IMR-90 (cell line): ENCODE data around the gene TK1. TPM values are rescaled to one million over a fixed set of nuclear protein-coding genes. Genes with fewer than 3 reads are reported as not detected.

ENCODE experiments used
- ATAC-seq: fragments of 200-7000 bp; cut with Tn5 transposase; 2 replicates; pipeline ENCODE4 v1.9.1; 2020; ENCODE audit warnings: low read depth, mild to moderate bottlenecking, moderate library complexity
- BruUV-seq: library from RNA; stranded (reverse); fragments of 400-500 nt; replicated peaks from 2 replicates; lab custom pipeline; 2021; lab: Mats Ljungman, UMichigan
- CTCF ChIA-PET: fragments of 300-600 bp; formaldehyde crosslinking; extraction: SDS; loops from one replicate; lab custom pipeline; 2021; ENCODE audit warnings: antibody characterized with exemption; lab: Yijun Ruan, JAX
- POLR2A ChIA-PET: fragments of 300-600 bp; sonication (Branson Sonifier 250); formaldehyde crosslinking; loops from one replicate; lab custom pipeline; 2022; ENCODE audit warnings: antibody characterized with exemption; ENCODE audit not compliant: unreplicated experiment; lab: Charles Lee
- DNase-seq: peaks from one replicate; pipeline ENCODE4 v3.0.0; 2013
- H2AFZ ChIP-seq: replicated peaks from 2 replicates; pipeline ENCODE3; 2013; ENCODE audit warnings: low read length, mild to moderate bottlenecking; ENCODE audit not compliant: poor library complexity
- H2AK5ac ChIP-seq: 2 replicates; pipeline ENCODE4 v1.6.1; 2013; ENCODE audit warnings: low read depth, low read length, inconsistent platforms
- H2AK9ac ChIP-seq: replicated peaks from 2 replicates; pipeline ENCODE3; 2013; ENCODE audit warnings: mild to moderate bottlenecking, low read depth, low read length, moderate library complexity; ENCODE audit not compliant: poor library complexity
- H2BK120ac ChIP-seq: 2 replicates; pipeline ENCODE4 v1.6.1; 2013; ENCODE audit warnings: low read depth, low read length, inconsistent platforms
- H2BK15ac ChIP-seq: 3 replicates; pipeline ENCODE4 v1.6.1; 2013; ENCODE audit warnings: low read depth, low read length, inconsistent platforms
- H2BK20ac ChIP-seq: 2 replicates; pipeline ENCODE4 v1.6.1; 2013; ENCODE audit warnings: low read depth, mild to moderate bottlenecking, inconsistent platforms, low read length, moderate library complexity
- H2BK5ac ChIP-seq: 2 replicates; pipeline ENCODE4 v1.6.1; 2013; ENCODE audit warnings: mild to moderate bottlenecking, low read depth, low read length, inconsistent platforms; ENCODE audit not compliant: poor library complexity, severe bottlenecking
- H3K14ac ChIP-seq: replicated peaks from 2 replicates; pipeline ENCODE4 v1.6.1; 2013; ENCODE audit warnings: low read depth, low read length, inconsistent platforms
- H3K18ac ChIP-seq: 2 replicates; pipeline ENCODE4 v1.6.1; 2013; ENCODE audit warnings: low read depth, low read length, control low read depth
- H3K23ac ChIP-seq: 2 replicates; pipeline ENCODE4 v1.6.1; 2013; ENCODE audit warnings: low read depth, low read length, inconsistent platforms
- H3K27ac ChIP-seq: 2 replicates; pipeline ENCODE4 v1.5.1; 2013; ENCODE audit warnings: mild to moderate bottlenecking, control low read depth, low read length; ENCODE audit not compliant: insufficient read depth
- H3K27me3 ChIP-seq: 2 replicates; pipeline ENCODE4 v1.6.1; 2013; ENCODE audit warnings: low read length; ENCODE audit not compliant: control insufficient read depth, insufficient read depth
- H3K36me3 ChIP-seq: 2 replicates; pipeline ENCODE4 v1.6.1; 2013; ENCODE audit warnings: low read length, mixed read lengths; ENCODE audit not compliant: control insufficient read depth, insufficient read depth
- H3K4ac ChIP-seq: 2 replicates; pipeline ENCODE4 v1.6.1; 2013; ENCODE audit warnings: low read depth, low read length, inconsistent platforms
- H3K4me1 ChIP-seq: 2 replicates; pipeline ENCODE4 v1.6.1; 2013; ENCODE audit warnings: low read length, mixed read lengths; ENCODE audit not compliant: control insufficient read depth, insufficient read depth
- H3K4me2 ChIP-seq: 2 replicates; pipeline ENCODE4 v1.6.1; 2013; ENCODE audit warnings: low read depth, mild to moderate bottlenecking, control low read depth, low read length, moderate library complexity
- H3K4me3 ChIP-seq: 2 replicates; pipeline ENCODE4 v1.5.1; 2013; ENCODE audit warnings: low read depth, mild to moderate bottlenecking, control low read depth, low read length, moderate library complexity; ENCODE audit not compliant: insufficient read depth
- H3K56ac ChIP-seq: 2 replicates; pipeline ENCODE4 v1.6.1; 2013; ENCODE audit warnings: low read length, inconsistent platforms; ENCODE audit not compliant: insufficient read depth; ENCODE audit errors: extremely low read depth
- H3K79me1 ChIP-seq, 2 experiments: 2 replicates each; pipeline ENCODE4 v1.6.1; 2013; ENCODE audit warnings: low read length in 2 of 2, inconsistent platforms in 1 of 2, low read depth in 1 of 2
- H3K9ac ChIP-seq: 2 replicates; pipeline ENCODE4 v1.6.1; 2013; ENCODE audit warnings: low read depth, low read length, control low read depth
- H3K9me1 ChIP-seq: 2 replicates; pipeline ENCODE4 v1.6.1; 2013; ENCODE audit warnings: low read length, inconsistent platforms; ENCODE audit not compliant: insufficient read depth
- H3K9me3 ChIP-seq: 2 replicates; pipeline ENCODE4 v1.6.1; 2013; ENCODE audit warnings: low read length; ENCODE audit not compliant: control insufficient read depth, insufficient read depth
- H4K20me1 ChIP-seq: 2 replicates; pipeline ENCODE4 v1.6.1; 2013; ENCODE audit warnings: low read length, inconsistent platforms; ENCODE audit not compliant: insufficient read depth
- H4K5ac ChIP-seq: 2 replicates; pipeline ENCODE4 v1.6.1; 2013; ENCODE audit warnings: mild to moderate bottlenecking, low read depth, low read length, control low read depth
- H4K8ac ChIP-seq, 2 experiments: 2 replicates each; pipeline ENCODE4 v1.6.1; 2013; ENCODE audit warnings: low read depth in 2 of 2, low read length in 2 of 2, control low read depth in 1 of 2, inconsistent platforms in 1 of 2
- H4K91ac ChIP-seq: 2 replicates; pipeline ENCODE4 v1.6.1; 2013; ENCODE audit warnings: low read depth, low read length, inconsistent platforms; ENCODE audit not compliant: insufficient read depth
- CHD1 ChIP-seq: IDR thresholded peaks from 2 replicates; pipeline ENCODE4 v1.6.1; 2012; ENCODE audit warnings: low read depth, low read length, improper control_type of control experiment
- ELK1 ChIP-seq: fragments of 150-350 bp; IDR thresholded peaks from 2 replicates; pipeline ENCODE4 v1.6.1; 2016; ENCODE audit warnings: low read depth, mild to moderate bottlenecking, low read length, moderate library complexity, borderline replicate concordance
- MAZ ChIP-seq: IDR thresholded peaks from 2 replicates; pipeline ENCODE4 v1.6.1; 2012; ENCODE audit warnings: low read depth, mild to moderate bottlenecking, low read length, improper control_type of control experiment, moderate library complexity, borderline replicate concordance
- RCOR1 ChIP-seq: IDR thresholded peaks from 2 replicates; pipeline ENCODE4 v1.6.1; 2012; ENCODE audit warnings: mild to moderate bottlenecking, low read length, improper control_type of control experiment; ENCODE audit not compliant: insufficient replicate concordance
- WGBS, 2 experiments: methylation state at CpG; one replicate each; pipeline versions ENCODE4 v1.1.5 to v1.1.7; 2013; ENCODE audit warnings: missing lambda C conversion rate in 2 of 2; ENCODE audit not compliant: insufficient read length in 1 of 2; ENCODE audit errors: extremely low coverage in 2 of 2; 5-methylcytosine and 5-hydroxymethylcytosine counted together
- dilution Hi-C: fragments of 300-500 bp; cut with HindIII; formaldehyde crosslinking; loops from one replicate; pipeline ENCODE4 v1.14.3; 2018; ENCODE audit warnings: low sequenced_read_pairs; ENCODE audit not compliant: unreplicated experiment
- in situ Hi-C: fragments of 300-500 bp; cut with MboI; formaldehyde crosslinking; loops from 3 replicates; pipeline ENCODE4 v1.14.3; 2019; ENCODE audit warnings: low sequenced_read_pairs, inconsistent platforms, mixed read lengths
- intact Hi-C: fragments of 100-400 bp; cut with micrococcal nuclease; formaldehyde crosslinking; loops from 2 replicates; pipeline ENCODE4 v1.10.0; 2022
- polyA plus RNA-seq, 3 experiments: library from polyadenylated mRNA; depleted of rRNA; stranded (reverse); fragments of >200 nt; gene quantifications; 2 replicates each; pipeline ENCODE4 v1.2.3, GENCODE V29; 2012; ENCODE audit warnings: low replicate concordance in 1 of 3
- total RNA-seq: library from RNA; depleted of rRNA; stranded (reverse); fragments of >200 nt; gene quantifications from 2 replicates; pipeline ENCODE4 v1.2.3, GENCODE V29; 2012

Gene TK1
- total and polyA plus RNA-seq, 2 of the 4 experiments (the other 2 are of a cell fraction) = 150 to 219 TPM

- no peak overlapping the region for H3K4ac ChIP-seq
- peak overlapping the region; percentile 78 for H2AFZ ChIP-seq
- no peak overlapping the region for H2BK15ac ChIP-seq
- H3K4me3 ChIP-seq = no peak overlapping the region
- ChIA-PET CTCF (no interaction called here), POLR2A (no interaction called here)
- no peak for TF ChIP-seq MAZ
- TF ChIP-seq RCOR1 = no peak
- TF ChIP-seq CHD1 = no peak
- TF ChIP-seq ELK1 = no peak
- no peaks in the 10 kb centered on the region for H3K9me3 ChIP-seq
- in situ Hi-C loops = no loop called here
- no peak overlapping the region for H2AK5ac ChIP-seq
- H4K91ac ChIP-seq = no peak overlapping the region
- H3K23ac ChIP-seq = no peak overlapping the region
- peaks cover 17% of the 10 kb centered on the region; the same call in 1 of the 2 replicates for H3K9me1 ChIP-seq
- H3K9ac ChIP-seq = no peak overlapping the region
- 96% methylated on average over 3 of the region's 12 CpGs; no CpG with 5 or more reads in 1 of the 2 experiments for WGBS, 2 experiments
- no peak overlapping the region for H3K18ac ChIP-seq
- no peak overlapping the region for H2BK20ac ChIP-seq
- dilution Hi-C loops = no loop called here
- H3K4me1 ChIP-seq = peaks cover 16% of the 10 kb centered on the region
- H3K14ac ChIP-seq = no peak overlapping the region
- no peak overlapping the region for H2BK120ac ChIP-seq
- no peaks in the 10 kb centered on the region; the same call in 1 of the 2 replicates for H3K36me3 ChIP-seq
- no peak overlapping the region for H2AK9ac ChIP-seq
- BruUV-seq = no TSS peak
- H3K56ac ChIP-seq = no peak overlapping the region
- no peak overlapping the region for H3K4me2 ChIP-seq
- no peak overlapping the region for H3K27ac ChIP-seq
- no peak for ATAC-seq
- intact Hi-C loops = no loop called here
- no peaks in the 10 kb centered on the region for H3K27me3 ChIP-seq
- no peak for DNase-seq
- no peak overlapping the region; the same call in 1 of the 2 replicates for H4K5ac ChIP-seq
- 0 out of 2 replicates have a peak, but pooled peaks cover 6% of the 10 kb centered on the region for H4K20me1 ChIP-seq
- H4K8ac ChIP-seq = 0 out of 4 replicates have a peak overlapping the region, but pooled peaks of 1 of the 2 experiments have one; percentile 27
- H3K79me1 ChIP-seq = peaks cover 24 to 73% of the 10 kb centered on the region in 2 experiments
- H2BK5ac ChIP-seq = no peak overlapping the region
Measured at GRCh38 chr17:78183916-78184315, 2.9 kb downstream of the TK1 start.
